CD4-positive, alpha-beta T cell treated with Interleukin-6 for 4 hours (primary cell): Measurements from ENCODE around the gene CTBP2.
"Not testable (repeated sequence)": the region's sequence is repeated elsewhere in the genome, so short reads cannot be mapped to it uniquely, and the experiment has no call there.

Experiments
- DNase-seq: peaks from one replicate; pipeline ENCODE4 v3.0.0-alpha.2; 2020; ENCODE audit warnings: mixed read lengths

The CTBP2 gene

GRCh38 chr10:125084614-125085257 lies 75.6 kb downstream of the CTBP2 start:
- no peak for DNase-seq

- no peak for DNase-seq
These were observed 76.2 kb downstream of the CTBP2 start for GRCh38 chr10:125084191-125084613.

- DNase-seq: no peak
These were observed 76.8 kb downstream of the CTBP2 start for GRCh38 chr10:125083576-125083920.

GRCh38 chr10:125082881-125083575 lies 77.3 kb downstream of the CTBP2 start:
- no peak for DNase-seq

- DNase-seq: not testable (repeated sequence)
These were observed 77.9 kb downstream of the CTBP2 start for GRCh38 chr10:125082471-125082870.

- no peak for DNase-seq
These were observed 78.4 kb downstream of the CTBP2 start for GRCh38 chr10:125081931-125082330.

- DNase-seq: no peak
These were observed 79.4 kb downstream of the CTBP2 start for GRCh38 chr10:125080984-125081383.

GRCh38 chr10:125080296-125080695 lies 80.1 kb downstream of the CTBP2 start:
- no peak for DNase-seq

- no peak for DNase-seq
These were observed 81.2 kb downstream of the CTBP2 start for GRCh38 chr10:125079091-125079600.

GRCh38 chr10:125076891-125077541 lies 83.3 kb downstream of the CTBP2 start:
- no peak for DNase-seq

GRCh38 chr10:125076121-125076825 lies 84.1 kb downstream of the CTBP2 start:
- no peak for DNase-seq

GRCh38 chr10:125073996-125074395 lies 86.4 kb downstream of the CTBP2 start:
- DNase-seq: no peak

GRCh38 chr10:125072794-125073193 lies 87.6 kb downstream of the CTBP2 start:
- no peak for DNase-seq

GRCh38 chr10:125071008-125071407 lies 89.4 kb downstream of the CTBP2 start:
- no peak for DNase-seq

GRCh38 chr10:125068406-125068805 lies 92.0 kb downstream of the CTBP2 start:
- DNase-seq: no peak

GRCh38 chr10:125067764-125068163 lies 92.6 kb downstream of the CTBP2 start:
- no peak for DNase-seq

GRCh38 chr10:125066764-125067450 lies 93.5 kb downstream of the CTBP2 start:
- DNase-seq: no peak

GRCh38 chr10:125064681-125065492 lies 95.5 kb downstream of the CTBP2 start:
- no peak for DNase-seq

GRCh38 chr10:125063256-125063925 lies 97.0 kb downstream of the CTBP2 start:
- no peak for DNase-seq

- DNase-seq: no peak
These were observed 97.5 kb downstream of the CTBP2 start for GRCh38 chr10:125062914-125063230.

- DNase-seq: no peak
These were observed 98.0 kb downstream of the CTBP2 start for GRCh38 chr10:125062227-125062913.
